Activated naive CD4-positive, alpha-beta T cell treated with anti-CD3 and anti-CD28 coated beads, Interleukin-2, amount 50 U/mL, for 24 hours (primary cell): Measurements from ENCODE around the gene PHGDH.
A peak's percentile ranks its signal among the peaks of the same experiment; 100 is the strongest.

ENCODE experiments used
- H3K27ac Mint-ChIP-seq: one replicate; pipeline ENCODE4 v1.8.0; 2021; ENCODE audit warnings: mild to moderate bottlenecking, mixed read lengths
- H3K27me3 Mint-ChIP-seq: one replicate; pipeline ENCODE4 v1.8.0; 2021; ENCODE audit warnings: mixed read lengths
- H3K36me3 Mint-ChIP-seq: one replicate; pipeline ENCODE4 v1.8.0; 2021; ENCODE audit warnings: mixed read lengths
- H3K4me1 Mint-ChIP-seq: one replicate; pipeline ENCODE4 v1.8.0; 2021; ENCODE audit warnings: mixed read lengths
- H3K4me3 Mint-ChIP-seq: one replicate; pipeline ENCODE4 v1.8.0; 2021; ENCODE audit warnings: mild to moderate bottlenecking, mixed read lengths
- H3K9me3 Mint-ChIP-seq: one replicate; pipeline ENCODE4 v1.8.0; 2021; ENCODE audit warnings: mixed read lengths

The PHGDH gene

GRCh38 chr1:119711804-119712341 is at the start of gene PHGDH:
Gene PHGDH (plus strand): TSS chr1:119711934. CDS start chr1:119712023, 89 bp downstream.
- Mint-ChIP-seq H3K4me1 (peaks cover 36% of the 10 kb centered on the region), H3K27ac (peak within 1 kb of the TSS; percentile 97), H3K9me3 (no peaks in the 10 kb centered on the region), H3K27me3 (peaks cover 17% of the 10 kb centered on the region), H3K4me3 (peak within 1 kb of the TSS; percentile 95), H3K36me3 (no peaks in the 10 kb centered on the region)

GRCh38 chr1:119662034-119662437 is 49.7 kb upstream of the PHGDH start:
- H3K9me3 Mint-ChIP-seq = no peaks in the 10 kb centered on the region
- peaks cover 6% of the 10 kb centered on the region for H3K27me3 Mint-ChIP-seq
- H3K4me3 Mint-ChIP-seq = no peak overlapping the region
- no peaks in the 10 kb centered on the region for H3K36me3 Mint-ChIP-seq
- H3K27ac Mint-ChIP-seq = no peak overlapping the region
- no peaks in the 10 kb centered on the region for H3K4me1 Mint-ChIP-seq

GRCh38 chr1:119664067-119664466 is 47.7 kb upstream of the PHGDH start:
- H3K4me3 Mint-ChIP-seq = no peak overlapping the region
- no peaks in the 10 kb centered on the region for H3K9me3 Mint-ChIP-seq
- H3K4me1 Mint-ChIP-seq = no peaks in the 10 kb centered on the region
- H3K36me3 Mint-ChIP-seq = no peaks in the 10 kb centered on the region
- peaks cover 5% of the 10 kb centered on the region for H3K27me3 Mint-ChIP-seq
- H3K27ac Mint-ChIP-seq = no peak overlapping the region

GRCh38 chr1:119667173-119667572 is 44.6 kb upstream of the PHGDH start:
- Mint-ChIP-seq H3K27ac (no peak overlapping the region), H3K4me1 (no peaks in the 10 kb centered on the region), H3K27me3 (peaks cover 6% of the 10 kb centered on the region), H3K4me3 (no peak overlapping the region), H3K9me3 (no peaks in the 10 kb centered on the region), H3K36me3 (no peaks in the 10 kb centered on the region)

GRCh38 chr1:119670898-119671297 is 40.8 kb upstream of the PHGDH start:
- Mint-ChIP-seq H3K27me3 (peaks cover 14% of the 10 kb centered on the region), H3K4me1 (peaks cover 11% of the 10 kb centered on the region), H3K36me3 (no peaks in the 10 kb centered on the region), H3K9me3 (no peaks in the 10 kb centered on the region), H3K27ac (no peak overlapping the region), H3K4me3 (no peak overlapping the region)

GRCh38 chr1:119673171-119673940 is 38.4 kb upstream of the PHGDH start:
- H3K36me3 Mint-ChIP-seq = no peaks in the 10 kb centered on the region
- H3K4me1 Mint-ChIP-seq = peaks cover 11% of the 10 kb centered on the region
- no peak overlapping the region for H3K27ac Mint-ChIP-seq
- no peak overlapping the region for H3K4me3 Mint-ChIP-seq
- no peaks in the 10 kb centered on the region for H3K9me3 Mint-ChIP-seq
- peaks cover 15% of the 10 kb centered on the region for H3K27me3 Mint-ChIP-seq

GRCh38 chr1:119674111-119674526 is 37.6 kb upstream of the PHGDH start:
- Mint-ChIP-seq H3K27ac (no peak overlapping the region), H3K36me3 (no peaks in the 10 kb centered on the region), H3K27me3 (peaks cover 15% of the 10 kb centered on the region), H3K4me3 (no peak overlapping the region), H3K9me3 (no peaks in the 10 kb centered on the region), H3K4me1 (peaks cover 11% of the 10 kb centered on the region)

- Mint-ChIP-seq H3K27me3 (peaks cover 15% of the 10 kb centered on the region), H3K4me3 (peak overlapping the region; percentile 31), H3K9me3 (no peaks in the 10 kb centered on the region), H3K36me3 (no peaks in the 10 kb centered on the region), H3K4me1 (peaks cover 11% of the 10 kb centered on the region), H3K27ac (no peak overlapping the region)
Observed at GRCh38 chr1:119674835-119675289, 36.9 kb upstream of the PHGDH start.

- peaks cover 15% of the 10 kb centered on the region for H3K27me3 Mint-ChIP-seq
- H3K4me3 Mint-ChIP-seq = peak overlapping the region; percentile 68
- no peaks in the 10 kb centered on the region for H3K9me3 Mint-ChIP-seq
- H3K4me1 Mint-ChIP-seq = peaks cover 11% of the 10 kb centered on the region
- H3K36me3 Mint-ChIP-seq = no peaks in the 10 kb centered on the region
- H3K27ac Mint-ChIP-seq = no peak overlapping the region
Observed at GRCh38 chr1:119675349-119676345, 36.1 kb upstream of the PHGDH start.

- H3K36me3 Mint-ChIP-seq = no peaks in the 10 kb centered on the region
- no peaks in the 10 kb centered on the region for H3K9me3 Mint-ChIP-seq
- H3K4me1 Mint-ChIP-seq = peaks cover 11% of the 10 kb centered on the region
- no peak overlapping the region for H3K4me3 Mint-ChIP-seq
- H3K27me3 Mint-ChIP-seq = peaks cover 11% of the 10 kb centered on the region
- no peak overlapping the region for H3K27ac Mint-ChIP-seq
Observed at GRCh38 chr1:119676571-119677206, 35.0 kb upstream of the PHGDH start.

GRCh38 chr1:119679223-119679622 is 32.5 kb upstream of the PHGDH start:
- peaks cover 3% of the 10 kb centered on the region for H3K27me3 Mint-ChIP-seq
- H3K27ac Mint-ChIP-seq = no peak overlapping the region
- no peak overlapping the region for H3K4me3 Mint-ChIP-seq
- H3K9me3 Mint-ChIP-seq = no peaks in the 10 kb centered on the region
- peaks cover 11% of the 10 kb centered on the region for H3K4me1 Mint-ChIP-seq
- H3K36me3 Mint-ChIP-seq = no peaks in the 10 kb centered on the region

- Mint-ChIP-seq H3K4me1 (peaks cover 4% of the 10 kb centered on the region), H3K9me3 (no peaks in the 10 kb centered on the region), H3K36me3 (no peaks in the 10 kb centered on the region), H3K4me3 (no peak overlapping the region), H3K27me3 (peaks cover 2% of the 10 kb centered on the region), H3K27ac (no peak overlapping the region)
Observed at GRCh38 chr1:119680193-119680592, 31.5 kb upstream of the PHGDH start.

GRCh38 chr1:119680723-119681122 is 31.0 kb upstream of the PHGDH start:
- Mint-ChIP-seq H3K4me1 (peaks cover under 1% of the 10 kb centered on the region), H3K4me3 (no peak overlapping the region), H3K27me3 (peaks cover 2% of the 10 kb centered on the region), H3K27ac (no peak overlapping the region), H3K36me3 (no peaks in the 10 kb centered on the region), H3K9me3 (no peaks in the 10 kb centered on the region)

- H3K36me3 Mint-ChIP-seq = no peaks in the 10 kb centered on the region
- H3K27me3 Mint-ChIP-seq = peaks cover 2% of the 10 kb centered on the region
- H3K9me3 Mint-ChIP-seq = no peaks in the 10 kb centered on the region
- no peaks in the 10 kb centered on the region for H3K4me1 Mint-ChIP-seq
- no peak overlapping the region for H3K4me3 Mint-ChIP-seq
- no peak overlapping the region for H3K27ac Mint-ChIP-seq
Observed at GRCh38 chr1:119681560-119681959, 30.2 kb upstream of the PHGDH start.

- Mint-ChIP-seq H3K4me1 (no peaks in the 10 kb centered on the region), H3K27me3 (peaks cover 2% of the 10 kb centered on the region), H3K27ac (no peak overlapping the region), H3K4me3 (no peak overlapping the region), H3K36me3 (no peaks in the 10 kb centered on the region), H3K9me3 (no peaks in the 10 kb centered on the region)
Observed at GRCh38 chr1:119682141-119682540, 29.6 kb upstream of the PHGDH start.
